Lower lobe of right lung (tissue), 2 donors: Measurements from ENCODE around the gene GTF2H3. TPM values are rescaled to one million over a fixed set of nuclear protein-coding genes. Genes with fewer than 3 reads are reported as not detected.
A peak's percentile ranks its signal among the peaks of the same experiment; 100 is the strongest.

Source experiments
- ATAC-seq, 2 donors: fragments of 200-7000 bp; cut with Tn5 transposase; one replicate each; pipeline ENCODE4 v1.9.1; 2020 to 2022; ENCODE audit warnings: mild to moderate bottlenecking in 2 of 2, moderate library complexity in 2 of 2
- DNase-seq: peaks from one replicate; pipeline ENCODE4 v3.0.0-alpha.2; 2020
- H3K27ac ChIP-seq: fragments of 200-600 bp; one replicate; pipeline ENCODE4 v1.8.0; 2022
- H3K27me3 ChIP-seq: fragments of 200-600 bp; one replicate; pipeline ENCODE4 v1.8.0; 2022; ENCODE audit warnings: low read depth
- H3K36me3 ChIP-seq: fragments of 200-600 bp; one replicate; pipeline ENCODE4 v1.8.0; 2022; ENCODE audit warnings: mild to moderate bottlenecking
- H3K4me1 ChIP-seq: fragments of 200-600 bp; one replicate; pipeline ENCODE4 v1.8.0; 2022
- H3K4me3 ChIP-seq: fragments of 200-600 bp; one replicate; pipeline ENCODE4 v1.8.0; 2022; ENCODE audit warnings: mild to moderate bottlenecking
- H3K9me3 ChIP-seq: fragments of 200-600 bp; one replicate; pipeline ENCODE4 v1.8.0; 2022
- intact Hi-C: fragments of 100-400 bp; cut with DNase I; formaldehyde crosslinking; loops from one replicate; pipeline ENCODE4 v1.11.0; 2022
- long read RNA-seq: library from polyadenylated mRNA; unstranded; transcript quantifications from one replicate; pipeline ENCODE4 v2.0.0, GENCODE V29; 2021
- total RNA-seq: library from RNA; stranded (reverse); fragmentation: NEBNext Ultra II Directional; extraction: Animal tissue kit (Norgen Biotek cat#: 25700); gene quantifications from one replicate; pipeline ENCODE4 v1.2.1, GENCODE V29; 2021
- TF ChIP-seq, protein P1 (sequence below): fragments of 200-600 bp; IDR thresholded peaks from one replicate; pipeline ENCODE4 v1.8.0; 2022; ENCODE audit warnings: antibody characterized with exemption, mild to moderate bottlenecking
- donor health status: DM: no; HTN: yes; CAD: no; lungs with severe emphysema.

Gene GTF2H3
- total RNA-seq, result 25.5 TPM
- long read RNA-seq, transcript GTF2H3-212 (13 exons, 3,329 nt), result major isoform, 11 of 14 reads
- long read RNA-seq, partial matches to known transcripts, result 2 of 14 reads
- long read RNA-seq, other reads (novel, unspliced or antisense), result 1 of 14 reads

DNA sequence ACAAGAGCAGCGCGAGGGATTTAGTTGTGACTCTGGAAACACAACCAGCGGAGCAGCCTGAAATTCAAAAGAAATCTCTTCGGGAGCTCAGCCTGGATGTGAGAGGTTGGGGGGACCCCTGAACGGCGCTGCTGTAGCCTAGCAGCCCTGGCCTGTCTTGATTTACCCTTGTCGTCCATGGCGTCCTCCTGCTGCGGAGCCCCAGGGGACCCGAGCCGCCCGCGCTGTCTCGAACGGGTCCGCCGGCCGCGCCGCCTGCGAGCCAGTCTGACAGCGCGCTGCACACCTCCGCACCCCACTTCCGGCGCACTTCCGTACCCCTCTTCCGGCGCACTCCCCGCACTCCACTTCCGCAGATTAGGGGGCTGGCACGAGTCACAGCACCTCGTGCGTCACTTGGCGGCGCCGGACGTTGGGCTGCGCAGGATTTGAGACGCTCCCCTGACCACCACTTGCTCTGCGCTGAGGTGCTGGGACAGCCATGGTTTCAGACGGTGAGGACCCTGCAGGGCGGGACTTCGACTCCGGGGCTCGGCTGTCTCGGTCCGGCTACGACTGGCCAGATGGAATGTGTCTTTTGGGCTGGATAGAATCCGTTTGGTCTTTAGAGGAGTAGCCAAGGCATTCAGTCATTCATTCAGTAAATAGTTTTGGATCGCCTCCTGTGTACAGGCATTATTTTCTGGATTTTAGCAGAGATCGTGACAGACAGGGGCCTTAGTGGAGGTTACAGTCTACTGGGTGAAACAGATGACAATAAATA lies at the start of gene GTF2H3, which contains the start of gene EIF2B1:
Gene GTF2H3 (plus strand): TSS at position 451 of the 763 bp plus-strand sequence. CDS start 31 bp downstream, at position 482.
Gene EIF2B1 (minus strand): TSS at position 308 of the 763 bp plus-strand sequence. CDS start 129 bp downstream, at position 179.
- Histone ChIP-seq H3K27me3 (no peaks in the 10 kb centered on the region), H3K9me3 (no peaks in the 10 kb centered on the region), H3K4me3 (peak within 1 kb of the TSS; percentile 89), H3K36me3 (peaks cover 39% of the 10 kb centered on the region), H3K4me1 (peaks cover 18% of the 10 kb centered on the region), H3K27ac (peak within 1 kb of the TSS; percentile 84)
- TF ChIP-seq, protein P1, sequence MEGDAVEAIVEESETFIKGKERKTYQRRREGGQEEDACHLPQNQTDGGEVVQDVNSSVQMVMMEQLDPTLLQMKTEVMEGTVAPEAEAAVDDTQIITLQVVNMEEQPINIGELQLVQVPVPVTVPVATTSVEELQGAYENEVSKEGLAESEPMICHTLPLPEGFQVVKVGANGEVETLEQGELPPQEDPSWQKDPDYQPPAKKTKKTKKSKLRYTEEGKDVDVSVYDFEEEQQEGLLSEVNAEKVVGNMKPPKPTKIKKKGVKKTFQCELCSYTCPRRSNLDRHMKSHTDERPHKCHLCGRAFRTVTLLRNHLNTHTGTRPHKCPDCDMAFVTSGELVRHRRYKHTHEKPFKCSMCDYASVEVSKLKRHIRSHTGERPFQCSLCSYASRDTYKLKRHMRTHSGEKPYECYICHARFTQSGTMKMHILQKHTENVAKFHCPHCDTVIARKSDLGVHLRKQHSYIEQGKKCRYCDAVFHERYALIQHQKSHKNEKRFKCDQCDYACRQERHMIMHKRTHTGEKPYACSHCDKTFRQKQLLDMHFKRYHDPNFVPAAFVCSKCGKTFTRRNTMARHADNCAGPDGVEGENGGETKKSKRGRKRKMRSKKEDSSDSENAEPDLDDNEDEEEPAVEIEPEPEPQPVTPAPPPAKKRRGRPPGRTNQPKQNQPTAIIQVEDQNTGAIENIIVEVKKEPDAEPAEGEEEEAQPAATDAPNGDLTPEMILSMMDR, result no peak
- intact Hi-C loops, result no loop called here
- peak; percentile 97 for DNase-seq
- ATAC-seq, result peak; percentile 99

DNA sequence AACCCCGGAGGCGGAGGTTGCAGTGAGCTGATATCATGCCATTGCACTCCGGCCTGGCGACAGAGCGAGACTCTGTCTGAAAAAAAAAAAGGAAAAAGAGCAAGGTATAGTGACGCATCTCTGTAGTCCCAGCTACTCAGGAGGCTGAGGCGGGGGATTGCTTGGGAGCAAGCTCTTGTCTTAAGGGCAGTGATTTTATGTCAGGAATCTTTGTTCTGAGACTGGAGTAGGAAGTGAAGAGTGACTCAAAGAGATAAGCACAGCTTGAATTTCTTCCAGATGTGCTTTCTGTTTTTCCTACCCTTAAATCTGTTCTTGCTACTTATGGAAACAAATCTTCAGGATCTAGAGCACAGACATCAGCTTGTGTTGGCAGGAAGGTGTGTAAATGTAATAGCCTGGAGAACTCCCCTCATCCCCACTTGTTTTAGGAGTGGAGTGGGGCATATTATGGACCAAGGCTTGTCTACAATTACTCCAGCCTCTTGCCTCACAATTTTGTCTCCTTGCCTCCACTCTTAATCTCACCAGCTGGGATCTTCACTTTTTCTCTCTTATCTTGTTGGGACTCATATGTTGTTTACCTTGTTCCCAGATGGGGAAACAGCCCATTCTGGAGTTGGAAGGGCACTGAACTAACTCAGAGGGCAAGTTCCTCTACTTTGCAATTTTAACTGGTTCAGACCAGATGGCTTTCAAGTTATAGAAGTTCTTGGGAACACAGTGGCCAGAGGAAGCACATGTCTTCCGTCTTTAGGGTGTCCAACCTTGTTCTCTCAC lies 41.7 kb upstream of the GTF2H3 start:
- Histone ChIP-seq H3K9me3 (no peaks in the 10 kb centered on the region), H3K36me3 (peaks cover 100% of the 10 kb centered on the region), H3K4me1 (peaks cover 52% of the 10 kb centered on the region), H3K4me3 (no peak overlapping the region), H3K27me3 (no peaks in the 10 kb centered on the region), H3K27ac (no peak overlapping the region)
- DNase-seq (no peak), ATAC-seq (peak in 1 of 2 donors; percentile 74)
- TF ChIP-seq, protein P1, result no peak
- intact Hi-C loops, result no loop called here

DNA sequence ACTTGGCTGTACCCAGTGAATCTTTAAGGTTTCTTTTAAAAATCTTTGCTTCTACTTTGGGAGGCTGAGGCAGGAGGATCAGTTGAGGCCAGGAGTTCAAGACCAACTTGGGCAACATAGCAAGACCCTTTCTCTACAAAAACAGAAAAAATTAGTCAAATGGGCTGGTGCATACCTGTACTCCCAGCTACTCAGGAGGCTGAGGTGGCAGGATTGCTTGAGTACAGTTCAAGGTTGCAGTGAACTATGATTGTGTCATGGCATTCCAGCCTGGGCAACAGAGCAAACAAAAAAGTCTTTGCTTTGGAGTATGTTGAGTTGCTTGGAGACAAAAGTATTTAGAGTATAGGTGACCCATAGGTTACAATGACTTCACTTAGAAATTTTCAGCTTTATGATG lies 37.9 kb upstream of the GTF2H3 start:
- intact Hi-C loops, result no loop called here
- DNase-seq (no peak), ATAC-seq (peak; percentile 63 to 84)
- H3K4me3 ChIP-seq, result no peak overlapping the region
- no peaks in the 10 kb centered on the region for H3K9me3 ChIP-seq
- peaks cover 24% of the 10 kb centered on the region for H3K4me1 ChIP-seq
- TF ChIP-seq, protein P1, result no peak
- no peak overlapping the region for H3K27ac ChIP-seq
- H3K27me3 ChIP-seq, result no peaks in the 10 kb centered on the region
- peaks cover 85% of the 10 kb centered on the region for H3K36me3 ChIP-seq

DNA sequence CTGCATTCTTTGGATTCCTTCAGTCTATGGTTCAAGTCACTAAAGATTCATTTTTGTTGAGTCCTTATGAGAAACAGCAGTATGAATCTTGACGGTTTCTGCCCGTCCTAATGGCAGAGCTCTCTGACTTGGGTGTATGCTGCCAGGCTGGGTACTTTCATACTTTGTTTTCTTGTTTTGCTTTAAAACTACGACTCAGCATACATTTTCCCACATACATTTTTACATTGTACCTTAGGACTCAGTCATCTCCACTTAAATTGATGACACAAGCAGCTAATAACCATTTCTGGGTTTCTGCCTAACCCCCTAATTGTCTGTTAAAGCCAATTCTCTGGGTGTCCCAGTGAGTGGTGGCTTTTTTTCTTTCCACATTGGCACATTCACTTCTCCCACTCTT lies 36.5 kb upstream of the GTF2H3 start:
- no peak for DNase-seq
- Histone ChIP-seq H3K27me3 (no peaks in the 10 kb centered on the region), H3K9me3 (no peaks in the 10 kb centered on the region), H3K27ac (no peak overlapping the region), H3K4me3 (no peak overlapping the region), H3K36me3 (peaks cover 72% of the 10 kb centered on the region), H3K4me1 (peaks cover 15% of the 10 kb centered on the region)
- intact Hi-C loops, result no loop called here
- ATAC-seq, result no peak
- TF ChIP-seq, protein P1, result no peak

DNA sequence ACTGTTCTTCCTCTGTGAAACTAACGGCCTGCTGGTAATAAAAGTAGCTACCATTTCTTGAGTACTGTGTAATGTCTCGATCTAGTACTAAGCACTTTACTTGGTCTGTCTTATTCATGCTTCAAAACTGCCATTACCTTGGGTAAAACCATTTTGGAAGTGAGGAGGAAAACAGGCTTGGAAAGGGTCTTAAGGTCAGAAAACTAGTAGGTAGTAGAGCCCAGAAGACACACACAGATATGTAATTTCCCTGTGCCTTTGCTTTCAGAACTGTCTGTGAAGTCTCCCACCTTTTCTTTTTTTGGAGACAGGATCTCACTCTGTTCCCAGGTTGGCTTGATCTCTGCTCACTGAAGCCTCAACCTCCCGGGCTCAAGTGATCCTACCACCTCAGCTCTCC lies 35.1 kb upstream of the GTF2H3 start:
- Histone ChIP-seq H3K4me3 (no peak overlapping the region), H3K27me3 (no peaks in the 10 kb centered on the region), H3K9me3 (no peaks in the 10 kb centered on the region), H3K27ac (no peak overlapping the region), H3K4me1 (peaks cover 17% of the 10 kb centered on the region), H3K36me3 (peaks cover 57% of the 10 kb centered on the region)
- TF ChIP-seq, protein P1, result no peak
- no peak for ATAC-seq
- DNase-seq, result no peak
- intact Hi-C loops, result no loop called here
